HepG2 (cell line): Measurements from ENCODE around the gene NINJ2. TPM values are rescaled to one million over a fixed set of nuclear protein-coding genes. Genes with fewer than 3 reads are reported as not detected.

Experiments used
- ATAC-seq: fragments of 200-7000 bp; cut with Tn5 transposase; 3 replicates; pipeline ENCODE4 v1.9.1; 2020; ENCODE audit warnings: mild to moderate bottlenecking, moderate library complexity
- BruUV-seq: library from RNA; stranded (reverse); fragments of 400-500 nt; replicated peaks from 2 replicates; lab custom pipeline; 2021; lab: Mats Ljungman, UMichigan
- CTCF ChIA-PET: fragments of 300-600 bp; formaldehyde crosslinking; extraction: SDS; loops from one replicate; lab custom pipeline; 2021; ENCODE audit warnings: low total read pairs, inconsistent platforms, low intra/inter-chr PET ratio; lab: Yijun Ruan, JAX
- POLR2A ChIA-PET: fragments of 350-600 bp; sonication (Branson Sonifier 250); formaldehyde crosslinking; loops from one replicate; lab custom pipeline; 2020; ENCODE audit warnings: antibody characterized with exemption, inconsistent platforms; lab: Yijun Ruan, JAX
- DNase-seq: peaks from one replicate; pipeline ENCODE4 v3.0.0-alpha.2; 2015; ENCODE audit warnings: low spot score
- FAIRE-seq: peaks from 3 replicates; lab custom pipeline; 2011; peaks lifted over from hg19 to GRCh38; lab: Jason Lieb, UNC
- H2AFZ ChIP-seq: one replicate; pipeline ENCODE4 v1.6.1; 2011; ENCODE audit warnings: low read length, inconsistent platforms
- H3K27ac ChIP-seq: fragments of 300-600 bp; 3 replicates; pipeline ENCODE4 v1.8.0; 2011; ENCODE audit warnings: mixed run types, mild to moderate bottlenecking, mixed read lengths, low read length, inconsistent platforms; ENCODE audit not compliant: insufficient read depth; ENCODE audit errors: extremely low read length
- H3K27me3 ChIP-seq, 2 experiments: fragments of 200-600 bp in 1 of 2; 2 replicates in 1 of 2; 3 replicates in 1 of 2; pipeline versions ENCODE4 v1.6.0 to v1.8.0; 2011; ENCODE audit warnings: low read length in 2 of 2, mild to moderate bottlenecking in 2 of 2, moderate library complexity in 2 of 2, inconsistent platforms in 1 of 2; ENCODE audit not compliant: insufficient read depth in 2 of 2, control insufficient read depth in 1 of 2
- H3K36me3 ChIP-seq, 2 experiments: fragments of 200-600 bp in 1 of 2; replicated peaks in 1 of 2; 2 replicates in 1 of 2; 3 replicates in 1 of 2; pipeline versions ENCODE4 v1.5.1 to v1.8.0; 2011; ENCODE audit warnings: low read length in 2 of 2, inconsistent platforms in 1 of 2; ENCODE audit not compliant: insufficient read depth in 2 of 2, control insufficient read depth in 1 of 2
- H3K4me1 ChIP-seq: 2 replicates; pipeline ENCODE4 v1.5.1; 2012; ENCODE audit warnings: low read length, inconsistent platforms; ENCODE audit not compliant: insufficient read depth
- H3K4me2 ChIP-seq: 2 replicates; pipeline ENCODE4 v1.6.0; 2011; ENCODE audit warnings: low read depth, low read length, inconsistent platforms
- H3K4me3 ChIP-seq, 3 experiments: fragments of 200-600 bp in 1 of 3; sonication (generic), shearing (Covaris generic) in 1 of 3; replicated peaks in 1 of 3; 2 replicates each; pipeline ENCODE4 v1.5.1; 2011 to 2016; ENCODE audit warnings: low read length in 3 of 3, inconsistent platforms in 2 of 3, low read depth in 2 of 3, mild to moderate bottlenecking in 2 of 3, control low read depth in 1 of 3, mixed read lengths in 1 of 3; ENCODE audit not compliant: insufficient read depth in 1 of 3
- H3K79me2 ChIP-seq: one replicate; pipeline ENCODE4 v1.6.1; 2011; ENCODE audit warnings: low read length, inconsistent platforms; ENCODE audit not compliant: insufficient read depth
- H3K9ac ChIP-seq: 2 replicates; pipeline ENCODE4 v1.6.0; 2011; ENCODE audit warnings: mild to moderate bottlenecking, low read depth, low read length, inconsistent platforms; ENCODE audit not compliant: insufficient read depth
- H3K9me3 ChIP-seq: 2 replicates; pipeline ENCODE4 v1.5.1; 2012; ENCODE audit warnings: mild to moderate bottlenecking, low read length
- H4K20me1 ChIP-seq: 2 replicates; pipeline ENCODE4 v1.6.0; 2011; ENCODE audit warnings: inconsistent platforms, mild to moderate bottlenecking, low read length, moderate library complexity; ENCODE audit not compliant: insufficient read depth
- HDAC2 ChIP-seq: sonication (generic); formaldehyde crosslinking; IDR thresholded peaks from 2 replicates; pipeline ENCODE4 v1.4.0; 2020; ENCODE audit warnings: missing genetic modification reagents
- HOXA5 ChIP-seq: sonication (generic); formaldehyde crosslinking; IDR thresholded peaks from 2 replicates; pipeline ENCODE4 v1.4.0; 2020; ENCODE audit warnings: missing genetic modification reagents
- JUND ChIP-seq: sonication (generic); formaldehyde crosslinking; IDR thresholded peaks from 2 replicates; pipeline ENCODE4 v1.8.0; 2022; ENCODE audit warnings: mild to moderate bottlenecking, missing genetic modification reagents
- MAZ ChIP-seq, 2 experiments: sonication (generic) in 1 of 2; formaldehyde crosslinking in 1 of 2; IDR thresholded peaks; 2 replicates each; pipeline versions ENCODE4 v1.5.0 to v1.6.1; 2012 to 2020; ENCODE audit warnings: low read depth in 2 of 2, mild to moderate bottlenecking in 2 of 2, borderline replicate concordance in 1 of 2, improper control_type of control experiment in 1 of 2, low read length in 1 of 2, missing genetic modification reagents in 1 of 2, moderate library complexity in 1 of 2
- PATZ1 ChIP-seq: sonication (generic); formaldehyde crosslinking; IDR thresholded peaks from 2 replicates; pipeline ENCODE4 v1.4.0; 2020; ENCODE audit warnings: missing genetic modification reagents
- PHB2 ChIP-seq: fragments of 450-650 bp; IDR thresholded peaks from 2 replicates; pipeline ENCODE4 v1.6.1; 2018; ENCODE audit not compliant: partially characterized antibody
- RFX5 ChIP-seq: IDR thresholded peaks from 2 replicates; pipeline ENCODE4 v1.6.1; 2011; ENCODE audit warnings: low read depth, low read length, improper control_type of control experiment
- SALL1 ChIP-seq: sonication (generic); formaldehyde crosslinking; IDR thresholded peaks from 2 replicates; pipeline ENCODE4 v1.8.0; 2022; ENCODE audit warnings: mild to moderate bottlenecking, missing genetic modification reagents
- SAP130 ChIP-seq: IDR thresholded peaks from 2 replicates; pipeline ENCODE4 v1.6.1; 2016; ENCODE audit warnings: low read depth
- SMAD9 ChIP-seq: sonication (generic); formaldehyde crosslinking; IDR thresholded peaks from 2 replicates; pipeline ENCODE4 v1.5.1; 2020; ENCODE audit warnings: mild to moderate bottlenecking, missing genetic modification reagents
- ZFYVE20 ChIP-seq: sonication (generic); formaldehyde crosslinking; IDR thresholded peaks from 2 replicates; pipeline ENCODE4 v1.8.0; 2023; ENCODE audit warnings: low read depth, mild to moderate bottlenecking, moderate library complexity, missing genetic modification reagents, borderline replicate concordance
- ZNF282 ChIP-seq: fragments of 450-650 bp; IDR thresholded peaks from 2 replicates; pipeline ENCODE4 v1.6.1; 2018; ENCODE audit not compliant: partially characterized antibody
- ZNF629 ChIP-seq: sonication (generic); formaldehyde crosslinking; conservative IDR thresholded peaks from 2 replicates; pipeline ENCODE4 v1.5.0; 2020; ENCODE audit warnings: missing genetic modification reagents
- ZNF775 ChIP-seq: sonication (generic); formaldehyde crosslinking; IDR thresholded peaks from 2 replicates; pipeline ENCODE4 v1.4.0; 2020; ENCODE audit warnings: missing genetic modification reagents, mild to moderate bottlenecking, moderate library complexity, borderline replicate concordance
- ZNF850 ChIP-seq: sonication (generic); formaldehyde crosslinking; conservative IDR thresholded peaks from 2 replicates; pipeline ENCODE4 v1.9.0; 2021; ENCODE audit warnings: mild to moderate bottlenecking, missing genetic modification reagents
- WGBS: methylation state at CpG from one replicate; pipeline ENCODE4 v1.1.6; 2017; ENCODE audit warnings: low lambda C conversion rate; 5-methylcytosine and 5-hydroxymethylcytosine counted together
- in situ Hi-C: cut with HindIII; loops from 2 replicates; pipeline ENCODE4 v1.10.0; 2017; ENCODE audit warnings: low pct_unique_long_range_greater_than_20kb; ENCODE audit not compliant: extremely low pct_ligation_motif_present
- intact Hi-C: fragments of 100-400 bp; cut with micrococcal nuclease; formaldehyde crosslinking; loops from one replicate; pipeline ENCODE4 v1.10.0; 2022; ENCODE audit not compliant: unreplicated experiment
- polyA plus RNA-seq, 8 experiments: library from polyadenylated mRNA; depleted of rRNA in 3 of 8; stranded (reverse) in 7 of 8; unstranded in 1 of 8; fragments of >200 nt; fragmentation: Illumina TruSeq in 4 of 8; extraction: Trizol in 4 of 8; gene quantifications; 2 replicates each; pipeline versions ENCODE4 v1.2.1 to v1.2.3, GENCODE V29; 2011 to 2016; ENCODE audit warnings: low read depth in 4 of 8, missing spikeins in 1 of 8, mixed read lengths in 1 of 8; ENCODE audit not compliant: insufficient read depth in 1 of 8
- total RNA-seq, 5 experiments: library from RNA; depleted of rRNA; stranded (reverse); fragments of >200 nt; fragmentation: Illumina TruSeq; extraction: Trizol; gene quantifications; 2 replicates each; pipeline ENCODE4 v1.2.3, GENCODE V29; 2016; ENCODE audit warnings: low read depth in 1 of 5
- TF ChIP-seq, protein P1 (sequence below): IDR thresholded peaks from 2 replicates; pipeline ENCODE4 v1.6.1; 2016; ENCODE audit warnings: low read depth
- TF ChIP-seq, protein P2 (sequence below): sonication (generic); formaldehyde crosslinking; IDR thresholded peaks from 2 replicates; pipeline ENCODE4 v1.5.0; 2020; ENCODE audit warnings: mild to moderate bottlenecking, missing genetic modification reagents, borderline replicate concordance
- TF ChIP-seq, protein P3 (sequence below): sonication (generic); formaldehyde crosslinking; IDR thresholded peaks from 2 replicates; pipeline ENCODE4 v1.8.1; 2023; ENCODE audit warnings: missing genetic modification reagents, mild to moderate bottlenecking, borderline replicate concordance

NINJ2 gene
- total and polyA plus RNA-seq, 2 of the 13 experiments (the other 11 are each of a cell fraction or from before 2014, with no cell fraction given): 0.62 to 3.8 TPM

GRCh38 chr12:627863-628741, 35.1 kb downstream of the NINJ2 start:
- H3K4me2 ChIP-seq: peak overlapping the region; percentile 56
- H3K4me3 ChIP-seq: peak overlapping the region in 1 of 3 experiments; percentile 38; a peak in 1 of 6 replicates
- peak overlapping the region; percentile 21; the same call in 1 of the 2 replicates for H3K9ac ChIP-seq
- WGBS: 39% methylated on average over 13 of the region's 13 CpGs
- H3K36me3 ChIP-seq: no peaks in the 10 kb centered on the region
- no peak overlapping the region for H3K27ac ChIP-seq
- no peaks in the 10 kb centered on the region for H3K79me2 ChIP-seq
- DNase-seq (peak; percentile 74), FAIRE-seq (peak; percentile 66), ATAC-seq (peak; percentile 70)
- peaks cover 65% of the 10 kb centered on the region for H3K4me1 ChIP-seq
- H3K9me3 ChIP-seq: no peaks in the 10 kb centered on the region
- in situ Hi-C loops (no loop called here), intact Hi-C loops (no loop called here)
- ChIA-PET POLR2A (interaction anchor here (1.0 to 1.5 kb wide), 3 partner anchors 11 to 42 kb away, joined by 4 to 5 read pairs (median 5); no protein-coding TSS in a partner anchor), CTCF (no interaction called here)
- no peak overlapping the region for H2AFZ ChIP-seq
- no peaks in the 10 kb centered on the region for H4K20me1 ChIP-seq
- no TSS peak for BruUV-seq
- no peaks in the 10 kb centered on the region; a peak in 1 of 5 replicates for H3K27me3 ChIP-seq
- TF ChIP-seq ZNF850 (CRISPR knock-in tag): no peak
- peak; percentile 76 for TF ChIP-seq HDAC2 (CRISPR knock-in tag)
- no peak for TF ChIP-seq ZNF775
- TF ChIP-seq ZFYVE20: no peak
- TF ChIP-seq ZNF629 (CRISPR knock-in tag): no peak
- no peak for TF ChIP-seq ZNF282
- peak; percentile 43 for TF ChIP-seq SAP130 (CRISPR knock-in tag)
- no peak for TF ChIP-seq HOXA5 (CRISPR knock-in tag)
- TF ChIP-seq, protein P1, sequence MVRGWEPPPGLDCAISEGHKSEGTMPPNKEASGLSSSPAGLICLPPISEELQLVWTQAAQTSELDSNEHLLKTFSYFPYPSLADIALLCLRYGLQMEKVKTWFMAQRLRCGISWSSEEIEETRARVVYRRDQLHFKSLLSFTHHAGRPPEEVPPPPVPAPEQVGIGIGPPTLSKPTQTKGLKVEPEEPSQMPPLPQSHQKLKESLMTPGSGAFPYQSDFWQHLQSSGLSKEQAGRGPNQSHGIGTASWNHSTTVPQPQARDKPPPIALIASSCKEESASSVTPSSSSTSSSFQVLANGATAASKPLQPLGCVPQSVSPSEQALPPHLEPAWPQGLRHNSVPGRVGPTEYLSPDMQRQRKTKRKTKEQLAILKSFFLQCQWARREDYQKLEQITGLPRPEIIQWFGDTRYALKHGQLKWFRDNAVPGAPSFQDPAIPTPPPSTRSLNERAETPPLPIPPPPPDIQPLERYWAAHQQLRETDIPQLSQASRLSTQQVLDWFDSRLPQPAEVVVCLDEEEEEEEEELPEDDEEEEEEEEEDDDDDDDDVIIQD (CRISPR knock-in tag): no peak; the same call in 1 of the 2 replicates
- TF ChIP-seq, protein P2, sequence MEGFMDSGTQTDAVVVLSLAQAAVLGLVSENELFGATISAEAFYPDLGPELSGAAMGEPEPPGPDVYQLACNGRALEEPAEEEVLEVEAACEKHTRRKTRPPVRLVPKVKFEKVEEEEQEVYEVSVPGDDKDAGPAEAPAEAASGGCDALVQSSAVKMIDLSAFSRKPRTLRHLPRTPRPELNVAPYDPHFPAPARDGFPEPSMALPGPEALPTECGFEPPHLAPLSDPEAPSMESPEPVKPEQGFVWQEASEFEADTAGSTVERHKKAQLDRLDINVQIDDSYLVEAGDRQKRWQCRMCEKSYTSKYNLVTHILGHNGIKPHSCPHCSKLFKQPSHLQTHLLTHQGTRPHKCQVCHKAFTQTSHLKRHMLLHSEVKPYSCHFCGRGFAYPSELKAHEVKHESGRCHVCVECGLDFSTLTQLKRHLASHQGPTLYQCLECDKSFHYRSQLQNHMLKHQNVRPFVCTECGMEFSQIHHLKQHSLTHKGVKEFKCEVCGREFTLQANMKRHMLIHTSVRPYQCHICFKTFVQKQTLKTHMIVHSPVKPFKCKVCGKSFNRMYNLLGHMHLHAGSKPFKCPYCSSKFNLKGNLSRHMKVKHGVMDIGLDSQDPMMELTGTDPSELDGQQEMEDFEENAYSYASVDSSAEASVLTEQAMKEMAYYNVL (CRISPR knock-in tag): peak; percentile 79; the same call in 1 of the 2 replicates
- TF ChIP-seq RFX5: no peak
- TF ChIP-seq MAZ (IDR thresholded peaks at IDR 0.05; ENCODE audit: borderline replicate concordance, low read depth, low read length): no peak
- 0 out of 2 replicates have a peak, but pooled peaks have one; percentile 28 for TF ChIP-seq MAZ (CRISPR knock-in tag; IDR thresholded peaks at IDR 0.05; ENCODE audit: low read depth)
- TF ChIP-seq PHB2: no peak
- no peak for TF ChIP-seq JUND (CRISPR knock-in tag)
- peak; percentile 91 for TF ChIP-seq SALL1 (CRISPR knock-in tag)
- no peak for TF ChIP-seq SMAD9
- TF ChIP-seq, protein P3, sequence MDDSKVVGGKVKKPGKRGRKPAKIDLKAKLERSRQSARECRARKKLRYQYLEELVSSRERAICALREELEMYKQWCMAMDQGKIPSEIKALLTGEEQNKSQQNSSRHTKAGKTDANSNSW (CRISPR knock-in tag): no peak
- peak; percentile 80 for TF ChIP-seq PATZ1
